Measurements from ENCODE around the gene WDR18.

- TF ChIP-seq POLR2A (IDR thresholded peaks at IDR 0.05; ENCODE audit: low read depth, low read length) (no peak), POLR2AphosphoS5 (IDR thresholded peaks at IDR 0.05; ENCODE audit: low read depth, low read length) (no peak)
Observed at GRCh38 chr19:1015061-1015781, 31.1 kb downstream of the WDR18 start.
